ENCODE data around the gene HDDC3.

GRCh38 chr15:90968434-90968833 lies 36.1 kb upstream of the HDDC3 start:
- TF ChIP-seq TCF7 (IDR thresholded peaks at IDR 0.05; ENCODE audit: borderline replicate concordance) (no peak), SIRT6 (IDR thresholded peaks at IDR 0.05; ENCODE audit: low read depth, low read length) (no peak), ZKSCAN1 (IDR thresholded peaks at IDR 0.05; ENCODE audit: low read depth, low read length) (no peak), POLR2AphosphoS5 (IDR thresholded peaks at IDR 0.05; ENCODE audit: control insufficient read depth, insufficient read depth, low read depth, low read length) (no peak), EZH2 (IDR thresholded peaks at IDR 0.05; ENCODE audit: borderline replicate concordance, low read depth, low read length) (no peak), MYC (IDR thresholded peaks at IDR 0.05; ENCODE audit: low read depth, low read length) (no peak), MYC (CRISPR knock-in tag; IDR thresholded peaks at IDR 0.05; ENCODE audit: borderline replicate concordance, low read depth) (no peak), SP2 (IDR thresholded peaks at IDR 0.05; ENCODE audit: extremely low read depth, low read depth, low read length, poor library complexity, severe bottlenecking) (no peak), SMARCC2 (IDR thresholded peaks at IDR 0.05; ENCODE audit: low read depth) (no peak)
- TF ChIP-seq, protein P1, sequence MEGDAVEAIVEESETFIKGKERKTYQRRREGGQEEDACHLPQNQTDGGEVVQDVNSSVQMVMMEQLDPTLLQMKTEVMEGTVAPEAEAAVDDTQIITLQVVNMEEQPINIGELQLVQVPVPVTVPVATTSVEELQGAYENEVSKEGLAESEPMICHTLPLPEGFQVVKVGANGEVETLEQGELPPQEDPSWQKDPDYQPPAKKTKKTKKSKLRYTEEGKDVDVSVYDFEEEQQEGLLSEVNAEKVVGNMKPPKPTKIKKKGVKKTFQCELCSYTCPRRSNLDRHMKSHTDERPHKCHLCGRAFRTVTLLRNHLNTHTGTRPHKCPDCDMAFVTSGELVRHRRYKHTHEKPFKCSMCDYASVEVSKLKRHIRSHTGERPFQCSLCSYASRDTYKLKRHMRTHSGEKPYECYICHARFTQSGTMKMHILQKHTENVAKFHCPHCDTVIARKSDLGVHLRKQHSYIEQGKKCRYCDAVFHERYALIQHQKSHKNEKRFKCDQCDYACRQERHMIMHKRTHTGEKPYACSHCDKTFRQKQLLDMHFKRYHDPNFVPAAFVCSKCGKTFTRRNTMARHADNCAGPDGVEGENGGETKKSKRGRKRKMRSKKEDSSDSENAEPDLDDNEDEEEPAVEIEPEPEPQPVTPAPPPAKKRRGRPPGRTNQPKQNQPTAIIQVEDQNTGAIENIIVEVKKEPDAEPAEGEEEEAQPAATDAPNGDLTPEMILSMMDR (IDR thresholded peaks at IDR 0.05 in 2 of 3, conservative IDR thresholded peaks at IDR 0.05 in 1 of 3; ENCODE audit: insufficient read depth in 2 of 3, low read depth in 1 of 3, low read length in 3 of 3), result no peak
